K562 (cell line): Measurements from ENCODE around the gene RUVBL1. TPM values are rescaled to one million over a fixed set of nuclear protein-coding genes. Genes with fewer than 3 reads are reported as not detected.

ENCODE experiments used
- BRD9 ChIP-seq: fragments of 450-650 bp; IDR thresholded peaks from 2 replicates; pipeline ENCODE4 v1.6.1; 2018; ENCODE audit warnings: low read depth; ENCODE audit not compliant: partially characterized antibody
- CBX8 ChIP-seq: fragments of 200-600 bp; sonication (generic); IDR thresholded peaks from 2 replicates; pipeline ENCODE4 v1.6.1; 2012; ENCODE audit warnings: borderline replicate concordance, mixed run types, low read depth, mild to moderate bottlenecking, moderate library complexity, mixed read lengths, low read length, control low read depth, inconsistent platforms; ENCODE audit not compliant: poor library complexity, severe bottlenecking; ENCODE audit errors: extremely low read depth
- DLX4 ChIP-seq: fragments of 250-450 bp; sonication (Bioruptor Pico); IDR thresholded peaks from 2 replicates; pipeline ENCODE4 v1.6.1; 2021; ENCODE audit warnings: mild to moderate bottlenecking
- ESRRB ChIP-seq: fragments of 250-450 bp; sonication (Bioruptor Pico); IDR thresholded peaks from 2 replicates; pipeline ENCODE4 v1.5.0; 2020; ENCODE audit warnings: mild to moderate bottlenecking, moderate library complexity, borderline replicate concordance
- ILK ChIP-seq: fragments of 450-650 bp; IDR thresholded peaks from 2 replicates; pipeline ENCODE4 v1.6.1; 2016; ENCODE audit warnings: missing genetic modification characterization, low read depth, mild to moderate bottlenecking, missing compliant biosample characterization, moderate library complexity, borderline replicate concordance
- RBM17 ChIP-seq: fragments of 200-400 bp; formaldehyde crosslinking; IDR thresholded peaks from 2 replicates; pipeline ENCODE4 v1.6.1; 2017; ENCODE audit warnings: low read depth, mild to moderate bottlenecking, low read length, borderline replicate concordance
- TCF7L2 ChIP-seq: fragments of 150-350 bp; IDR thresholded peaks from 2 replicates; pipeline ENCODE4 v1.6.1; 2016; ENCODE audit warnings: low read depth, mild to moderate bottlenecking, low read length, moderate library complexity
- U2AF1 ChIP-seq: fragments of 200-400 bp; formaldehyde crosslinking; optimal IDR thresholded peaks from 2 replicates; pipeline ENCODE3; 2017; ENCODE audit warnings: mild to moderate bottlenecking, low read depth, low read length, moderate library complexity
- ZNF239 ChIP-seq: fragments of 250-450 bp; sonication (Bioruptor Pico); IDR thresholded peaks from 2 replicates; pipeline ENCODE4 v1.4.0; 2020; ENCODE audit warnings: mild to moderate bottlenecking
- ZNF316 ChIP-seq: fragments of 450-650 bp; IDR thresholded peaks from 2 replicates; pipeline ENCODE4 v1.6.1; 2016
- ZNF586 ChIP-seq: fragments of 450-650 bp; formaldehyde crosslinking; conservative IDR thresholded peaks from 2 replicates; pipeline ENCODE4 v1.4.0; 2020; ENCODE audit warnings: mild to moderate bottlenecking, moderate library complexity
- ZNF695 ChIP-seq: fragments of 450-650 bp; formaldehyde crosslinking; IDR thresholded peaks from 2 replicates; pipeline ENCODE4 v1.4.0; 2020; ENCODE audit warnings: mild to moderate bottlenecking, moderate library complexity
- ZNF778 ChIP-seq: fragments of 450-650 bp; formaldehyde crosslinking; IDR thresholded peaks from 2 replicates; pipeline ENCODE4 v1.4.0; 2020; ENCODE audit warnings: mild to moderate bottlenecking, moderate library complexity
- polyA plus RNA-seq, 8 experiments: library from polyadenylated mRNA; depleted of rRNA in 4 of 8; stranded (reverse) in 5 of 8; unstranded in 3 of 8; fragments of >200 nt; fragmentation: Nextera tagmentation in 2 of 8; fragmentation: Illumina TruSeq in 1 of 8; extraction: Ambion mirVana in 2 of 8; extraction: Trizol in 1 of 8; gene quantifications; 2 replicates each; pipeline versions ENCODE4 v1.2.1 to v1.2.3, GENCODE V29; 2011 to 2014; ENCODE audit warnings: inconsistent platforms in 1 of 8, missing spikeins in 1 of 8
- total RNA-seq, 7 experiments: library from RNA; depleted of rRNA in 6 of 7; stranded (reverse); fragments of >200 nt in 6 of 7; fragmentation: Illumina TruSeq in 2 of 7; extraction: Trizol in 2 of 7; gene quantifications; 2 replicates each; pipeline versions ENCODE4 v1.2.1 to v1.2.3, GENCODE V29; 2011 to 2021; ENCODE audit warnings: low replicate concordance in 1 of 7
- TF ChIP-seq, protein P1 (sequence below), 2 experiments: fragments of 450-650 bp in 1 of 2; sonication (generic) in 1 of 2; formaldehyde crosslinking in 1 of 2; IDR thresholded peaks; 2 replicates each; pipeline versions ENCODE4 v1.7.1 to v1.9.0; 2016 to 2022; ENCODE audit warnings: inconsistent platforms in 1 of 2, mild to moderate bottlenecking in 1 of 2, missing genetic modification reagents in 1 of 2
- TF ChIP-seq, protein P2 (sequence below): fragments of 450-650 bp; formaldehyde crosslinking; IDR thresholded peaks from 2 replicates; pipeline ENCODE4 v1.4.0; 2020; ENCODE audit warnings: mild to moderate bottlenecking, mixed read lengths

Gene RUVBL1
- total and polyA plus RNA-seq, 9 of the 15 experiments (the other 6 are each of a cell fraction or from before 2014, with no cell fraction given): 20.7 to 147 (median 113) TPM

GRCh38 chr3:128080323-128081080, 43.1 kb downstream of the RUVBL1 start (continued):
- TF ChIP-seq TCF7L2 (no peak), ZNF586 (no peak), U2AF1 (no peak), DLX4 (CRISPR knock-in tag) (no peak), ESRRB (CRISPR knock-in tag) (no peak), ILK (no peak), ZNF778 (CRISPR knock-in tag) (no peak), ZNF239 (CRISPR knock-in tag) (no peak), CBX8 (no peak), ZNF695 (CRISPR knock-in tag) (no peak), RBM17 (no peak), BRD9 (no peak), ZNF316 (0 out of 2 replicates have a peak, but pooled peaks have one; percentile 22)
- TF ChIP-seq, protein P1, sequence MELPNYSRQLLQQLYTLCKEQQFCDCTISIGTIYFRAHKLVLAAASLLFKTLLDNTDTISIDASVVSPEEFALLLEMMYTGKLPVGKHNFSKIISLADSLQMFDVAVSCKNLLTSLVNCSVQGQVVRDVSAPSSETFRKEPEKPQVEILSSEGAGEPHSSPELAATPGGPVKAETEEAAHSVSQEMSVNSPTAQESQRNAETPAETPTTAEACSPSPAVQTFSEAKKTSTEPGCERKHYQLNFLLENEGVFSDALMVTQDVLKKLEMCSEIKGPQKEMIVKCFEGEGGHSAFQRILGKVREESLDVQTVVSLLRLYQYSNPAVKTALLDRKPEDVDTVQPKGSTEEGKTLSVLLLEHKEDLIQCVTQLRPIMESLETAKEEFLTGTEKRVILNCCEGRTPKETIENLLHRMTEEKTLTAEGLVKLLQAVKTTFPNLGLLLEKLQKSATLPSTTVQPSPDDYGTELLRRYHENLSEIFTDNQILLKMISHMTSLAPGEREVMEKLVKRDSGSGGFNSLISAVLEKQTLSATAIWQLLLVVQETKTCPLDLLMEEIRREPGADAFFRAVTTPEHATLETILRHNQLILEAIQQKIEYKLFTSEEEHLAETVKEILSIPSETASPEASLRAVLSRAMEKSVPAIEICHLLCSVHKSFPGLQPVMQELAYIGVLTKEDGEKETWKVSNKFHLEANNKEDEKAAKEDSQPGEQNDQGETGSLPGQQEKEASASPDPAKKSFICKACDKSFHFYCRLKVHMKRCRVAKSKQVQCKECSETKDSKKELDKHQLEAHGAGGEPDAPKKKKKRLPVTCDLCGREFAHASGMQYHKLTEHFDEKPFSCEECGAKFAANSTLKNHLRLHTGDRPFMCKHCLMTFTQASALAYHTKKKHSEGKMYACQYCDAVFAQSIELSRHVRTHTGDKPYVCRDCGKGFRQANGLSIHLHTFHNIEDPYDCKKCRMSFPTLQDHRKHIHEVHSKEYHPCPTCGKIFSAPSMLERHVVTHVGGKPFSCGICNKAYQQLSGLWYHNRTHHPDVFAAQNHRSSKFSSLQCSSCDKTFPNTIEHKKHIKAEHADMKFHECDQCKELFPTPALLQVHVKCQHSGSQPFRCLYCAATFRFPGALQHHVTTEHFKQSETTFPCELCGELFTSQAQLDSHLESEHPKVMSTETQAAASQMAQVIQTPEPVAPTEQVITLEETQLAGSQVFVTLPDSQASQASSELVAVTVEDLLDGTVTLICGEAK (IDR thresholded peaks at IDR 0.05): no peak
- TF ChIP-seq, protein P1 (CRISPR knock-in tag; IDR thresholded peaks at IDR 0.05): no peak
- TF ChIP-seq, protein P2, sequence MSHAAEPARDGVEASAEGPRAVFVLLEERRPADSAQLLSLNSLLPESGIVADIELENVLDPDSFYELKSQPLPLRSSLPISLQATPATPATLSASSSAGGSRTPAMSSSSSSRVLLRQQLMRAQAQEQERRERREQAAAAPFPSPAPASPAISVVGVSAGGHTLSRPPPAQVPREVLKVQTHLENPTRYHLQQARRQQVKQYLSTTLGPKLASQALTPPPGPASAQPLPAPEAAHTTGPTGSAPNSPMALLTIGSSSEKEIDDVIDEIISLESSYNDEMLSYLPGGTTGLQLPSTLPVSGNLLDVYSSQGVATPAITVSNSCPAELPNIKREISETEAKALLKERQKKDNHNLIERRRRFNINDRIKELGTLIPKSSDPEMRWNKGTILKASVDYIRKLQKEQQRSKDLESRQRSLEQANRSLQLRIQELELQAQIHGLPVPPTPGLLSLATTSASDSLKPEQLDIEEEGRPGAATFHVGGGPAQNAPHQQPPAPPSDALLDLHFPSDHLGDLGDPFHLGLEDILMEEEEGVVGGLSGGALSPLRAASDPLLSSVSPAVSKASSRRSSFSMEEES: no peak
